Liver (tissue), 9 donors: ENCODE measurements around the gene ZMYND19. TPM values are rescaled to one million over a fixed set of nuclear protein-coding genes. Genes with fewer than 3 reads are reported as not detected.

ENCODE experiments used
- DNase-seq: peaks from one replicate; pipeline ENCODE4 v3.0.0-alpha.2; 2017; ENCODE audit warnings: low spot score
- H3K27ac ChIP-seq, 2 donors: one replicate each; pipeline ENCODE4 v1.7.0; 2013; ENCODE audit warnings: inconsistent platforms in 2 of 2, low read length in 2 of 2, control low read depth in 1 of 2, low read depth in 1 of 2, mild to moderate bottlenecking in 1 of 2
- H3K27me3 ChIP-seq, 4 donors: one replicate each; pipeline versions ENCODE4 v1.6.1 to v1.7.0; 2013; ENCODE audit warnings: low read length in 3 of 4, inconsistent platforms in 1 of 4, mild to moderate bottlenecking in 1 of 4, moderate library complexity in 1 of 4; ENCODE audit not compliant: control insufficient read depth in 4 of 4, insufficient read depth in 4 of 4
- H3K36me3 ChIP-seq, 4 donors: one replicate each; pipeline versions ENCODE4 v1.6.1 to v1.7.0; 2013; ENCODE audit warnings: low read length in 3 of 4, mild to moderate bottlenecking in 3 of 4, low read depth in 1 of 4, moderate library complexity in 1 of 4; ENCODE audit not compliant: control insufficient read depth in 4 of 4, insufficient read depth in 3 of 4
- H3K4me1 ChIP-seq, 4 donors: one replicate each; pipeline versions ENCODE4 v1.6.1 to v1.7.0; 2013; ENCODE audit warnings: low read length in 3 of 4, mild to moderate bottlenecking in 3 of 4, moderate library complexity in 1 of 4; ENCODE audit not compliant: control insufficient read depth in 4 of 4, insufficient read depth in 4 of 4
- H3K4me3 ChIP-seq, 3 donors: one replicate each; pipeline versions ENCODE4 v1.6.1 to v1.7.0; 2013; ENCODE audit warnings: low read length in 3 of 3, control low read depth in 1 of 3, low read depth in 1 of 3, mild to moderate bottlenecking in 1 of 3
- H3K9ac ChIP-seq, 2 donors: one replicate each; pipeline ENCODE4 v1.7.0; 2013; ENCODE audit warnings: low read length in 2 of 2, mild to moderate bottlenecking in 2 of 2, moderate library complexity in 2 of 2, control low read depth in 1 of 2, low read depth in 1 of 2
- H3K9me3 ChIP-seq, 4 donors: one replicate each; pipeline versions ENCODE4 v1.6.1 to v1.7.0; 2013; ENCODE audit warnings: low read length in 3 of 4; ENCODE audit not compliant: control insufficient read depth in 4 of 4
- EGR1 ChIP-seq, 2 donors: IDR thresholded peaks; 2 replicates each; pipeline ENCODE4 v1.6.1; 2016 to 2018; ENCODE audit warnings: antibody characterized with exemption in 2 of 2, low read depth in 2 of 2
- FOXA1 ChIP-seq: IDR thresholded peaks from 2 replicates; pipeline ENCODE4 v1.6.1; 2016; ENCODE audit warnings: antibody characterized with exemption
- FOXA2 ChIP-seq: IDR thresholded peaks from 2 replicates; pipeline ENCODE4 v1.6.1; 2016; ENCODE audit warnings: antibody characterized with exemption
- GABPA ChIP-seq, 2 donors: IDR thresholded peaks in 1 of 2; conservative IDR thresholded peaks in 1 of 2; 2 replicates each; pipeline ENCODE4 v1.6.1; 2016; ENCODE audit warnings: antibody characterized with exemption in 2 of 2, mild to moderate bottlenecking in 1 of 2, moderate library complexity in 1 of 2
- HNF4G ChIP-seq: IDR thresholded peaks from 2 replicates; pipeline ENCODE4 v1.6.1; 2016; ENCODE audit warnings: antibody characterized with exemption
- MAX ChIP-seq: IDR thresholded peaks from 2 replicates; pipeline ENCODE4 v1.6.1; 2016; ENCODE audit warnings: antibody characterized with exemption
- NR2F2 ChIP-seq: IDR thresholded peaks from 2 replicates; pipeline ENCODE4 v1.6.1; 2016; ENCODE audit warnings: antibody characterized with exemption
- RAD21 ChIP-seq, 2 donors: IDR thresholded peaks; 2 replicates each; pipeline ENCODE4 v1.6.1; 2016; ENCODE audit warnings: antibody characterized with exemption in 2 of 2, mild to moderate bottlenecking in 2 of 2
- REST ChIP-seq: IDR thresholded peaks from 2 replicates; pipeline ENCODE4 v1.6.1; 2016; ENCODE audit warnings: antibody characterized with exemption, mild to moderate bottlenecking
- RXRA ChIP-seq, 2 donors: IDR thresholded peaks; 2 replicates each; pipeline ENCODE4 v1.6.1; 2017 to 2018; ENCODE audit warnings: antibody characterized with exemption in 2 of 2, mild to moderate bottlenecking in 1 of 2
- SP1 ChIP-seq: IDR thresholded peaks from 2 replicates; pipeline ENCODE4 v1.6.1; 2018; ENCODE audit warnings: antibody characterized with exemption, mild to moderate bottlenecking
- TAF1 ChIP-seq: conservative IDR thresholded peaks from 2 replicates; pipeline ENCODE4 v1.6.1; 2016; ENCODE audit warnings: antibody characterized with exemption, mild to moderate bottlenecking
- WGBS: extraction: QIAGEN DNeasy Blood & Tissue Kit; methylation state at CpG from one replicate; pipeline ENCODE4 v1.1.7; 2013; 5-methylcytosine and 5-hydroxymethylcytosine counted together
- polyA plus RNA-seq, 2 donors: library from polyadenylated mRNA; stranded (reverse) in 1 of 2; unstranded in 1 of 2; fragments of 200-250 nt in 1 of 2; fragments of >200 nt in 1 of 2; fragmentation: Nextera tagmentation in 1 of 2; extraction: Ambion mirVana in 1 of 2; gene quantifications; one replicate each; pipeline versions ENCODE4 v1.2.1 to v1.2.3, GENCODE V29; 2013 to 2015
- total RNA-seq, 2 donors: library from RNA; depleted of rRNA; stranded (reverse); fragments of >200 nt; gene quantifications; one replicate each; pipeline ENCODE4 v1.2.3, GENCODE V29; 2014
- TF ChIP-seq, protein P1 (sequence below): fragments of 150-350 bp; IDR thresholded peaks from 2 replicates; pipeline ENCODE4 v1.5.1; 2017; ENCODE audit warnings: improper control_type of control experiment, low read depth, low read length; ENCODE audit not compliant: missing input control
- TF ChIP-seq, protein P2 (sequence below): IDR thresholded peaks from 2 replicates; pipeline ENCODE4 v1.6.1; 2016; ENCODE audit warnings: antibody characterized with exemption
- donor health status: healthy.
- donor health status: healthy.
- donor health status: healthy.
- donor health status: healthy.
- donor health status: healthy.

The ZMYND19 gene
- total and polyA plus RNA-seq, 4 donors = 2.4 to 7.1 (median 7.0) TPM

GRCh38 chr9:137558127-137558526 is 32.2 kb downstream of the ZMYND19 start:
- Histone ChIP-seq H3K27ac (no peak overlapping the region), H3K4me1 (peaks cover 3 to 22% (median 7%) of the 10 kb centered on the region in 4 donors), H3K27me3 (no peaks in the 10 kb centered on the region), H3K9ac (no peak overlapping the region), H3K4me3 (no peak overlapping the region), H3K9me3 (no peaks in the 10 kb centered on the region), H3K36me3 (peaks cover 5 to 28% (median 10%) of the 10 kb centered on the region in 4 donors)
- no peak for TF ChIP-seq FOXA2
- no peak for TF ChIP-seq EGR1 (IDR thresholded peaks at IDR 0.05; ENCODE audit: low read depth in 2 of 2)
- TF ChIP-seq, protein P1, sequence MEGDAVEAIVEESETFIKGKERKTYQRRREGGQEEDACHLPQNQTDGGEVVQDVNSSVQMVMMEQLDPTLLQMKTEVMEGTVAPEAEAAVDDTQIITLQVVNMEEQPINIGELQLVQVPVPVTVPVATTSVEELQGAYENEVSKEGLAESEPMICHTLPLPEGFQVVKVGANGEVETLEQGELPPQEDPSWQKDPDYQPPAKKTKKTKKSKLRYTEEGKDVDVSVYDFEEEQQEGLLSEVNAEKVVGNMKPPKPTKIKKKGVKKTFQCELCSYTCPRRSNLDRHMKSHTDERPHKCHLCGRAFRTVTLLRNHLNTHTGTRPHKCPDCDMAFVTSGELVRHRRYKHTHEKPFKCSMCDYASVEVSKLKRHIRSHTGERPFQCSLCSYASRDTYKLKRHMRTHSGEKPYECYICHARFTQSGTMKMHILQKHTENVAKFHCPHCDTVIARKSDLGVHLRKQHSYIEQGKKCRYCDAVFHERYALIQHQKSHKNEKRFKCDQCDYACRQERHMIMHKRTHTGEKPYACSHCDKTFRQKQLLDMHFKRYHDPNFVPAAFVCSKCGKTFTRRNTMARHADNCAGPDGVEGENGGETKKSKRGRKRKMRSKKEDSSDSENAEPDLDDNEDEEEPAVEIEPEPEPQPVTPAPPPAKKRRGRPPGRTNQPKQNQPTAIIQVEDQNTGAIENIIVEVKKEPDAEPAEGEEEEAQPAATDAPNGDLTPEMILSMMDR = no peak
- DNase-seq = no peak
- WGBS = 98% methylated on average over 4 of the region's 4 CpGs

GRCh38 chr9:137556069-137556838 is 34.1 kb downstream of the ZMYND19 start:
- WGBS = 88% methylated on average over 24 of the region's 24 CpGs
- no peak overlapping the region for H3K27ac ChIP-seq
- H3K4me1 ChIP-seq = peaks cover 6 to 31% (median 16%) of the 10 kb centered on the region in 4 donors
- H3K27me3 ChIP-seq = no peaks in the 10 kb centered on the region
- peaks cover 2 to 29% (median 10%) of the 10 kb centered on the region in 4 donors for H3K36me3 ChIP-seq
- DNase-seq = no peak
- no peak overlapping the region for H3K4me3 ChIP-seq
- no peaks in the 10 kb centered on the region for H3K9me3 ChIP-seq
- TF ChIP-seq RXRA (IDR thresholded peaks at IDR 0.05) (no peak), MAX (no peak), REST (no peak), HNF4G (no peak), NR2F2 (no peak), RAD21 (IDR thresholded peaks at IDR 0.05) (no peak), FOXA1 (no peak), TAF1 (no peak), SP1 (no peak), GABPA (IDR thresholded peaks at IDR 0.05 in 1 of 2, conservative IDR thresholded peaks at IDR 0.05 in 1 of 2) (no peak)
- TF ChIP-seq, protein P2, sequence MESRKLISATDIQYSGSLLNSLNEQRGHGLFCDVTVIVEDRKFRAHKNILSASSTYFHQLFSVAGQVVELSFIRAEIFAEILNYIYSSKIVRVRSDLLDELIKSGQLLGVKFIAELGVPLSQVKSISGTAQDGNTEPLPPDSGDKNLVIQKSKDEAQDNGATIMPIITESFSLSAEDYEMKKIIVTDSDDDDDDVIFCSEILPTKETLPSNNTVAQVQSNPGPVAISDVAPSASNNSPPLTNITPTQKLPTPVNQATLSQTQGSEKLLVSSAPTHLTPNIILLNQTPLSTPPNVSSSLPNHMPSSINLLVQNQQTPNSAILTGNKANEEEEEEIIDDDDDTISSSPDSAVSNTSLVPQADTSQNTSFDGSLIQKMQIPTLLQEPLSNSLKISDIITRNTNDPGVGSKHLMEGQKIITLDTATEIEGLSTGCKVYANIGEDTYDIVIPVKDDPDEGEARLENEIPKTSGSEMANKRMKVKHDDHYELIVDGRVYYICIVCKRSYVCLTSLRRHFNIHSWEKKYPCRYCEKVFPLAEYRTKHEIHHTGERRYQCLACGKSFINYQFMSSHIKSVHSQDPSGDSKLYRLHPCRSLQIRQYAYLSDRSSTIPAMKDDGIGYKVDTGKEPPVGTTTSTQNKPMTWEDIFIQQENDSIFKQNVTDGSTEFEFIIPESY = no peak
- TF ChIP-seq, protein P1 = no peak
- no peak overlapping the region for H3K9ac ChIP-seq
